NK-92 (cell line): Measurements from ENCODE around the gene LIN7A.

Experiments used
- DNase-seq: peaks from one replicate; lab custom pipeline; 2025; ENCODE audit not compliant: unreplicated experiment; lab: John Stamatoyannopoulos, UW

The LIN7A gene

GRCh38 chr12:80861641-80862378 is 75.9 kb downstream of the LIN7A start:
- DNase-seq = no peak

GRCh38 chr12:80860928-80861327 is 76.8 kb downstream of the LIN7A start:
- DNase-seq = no peak

- DNase-seq = no peak
Measured at GRCh38 chr12:80860206-80860605, 77.5 kb downstream of the LIN7A start.

- no peak for DNase-seq
Measured at GRCh38 chr12:80858356-80858755, 79.4 kb downstream of the LIN7A start.

- DNase-seq = no peak
Measured at GRCh38 chr12:80857311-80857710, 80.4 kb downstream of the LIN7A start.

GRCh38 chr12:80849337-80849736 is 88.4 kb downstream of the LIN7A start:
- no peak for DNase-seq

GRCh38 chr12:80848858-80849257 is 88.9 kb downstream of the LIN7A start:
- no peak for DNase-seq

GRCh38 chr12:80847575-80847974 is 90.2 kb downstream of the LIN7A start:
- no peak for DNase-seq

- no peak for DNase-seq
Measured at GRCh38 chr12:80846952-80847351, 90.8 kb downstream of the LIN7A start.

- no peak for DNase-seq
Measured at GRCh38 chr12:80845639-80846038, 92.1 kb downstream of the LIN7A start.

- DNase-seq = no peak
Measured at GRCh38 chr12:80843969-80844368, 93.8 kb downstream of the LIN7A start.

GRCh38 chr12:80838708-80839107 is 99.0 kb downstream of the LIN7A start:
- DNase-seq = no peak

GRCh38 chr12:80838024-80838658 is 99.6 kb downstream of the LIN7A start:
- DNase-seq = no peak

GRCh38 chr12:80837342-80837978 is 100.3 kb downstream of the LIN7A start:
- DNase-seq = no peak

- no peak for DNase-seq
Measured at GRCh38 chr12:80834724-80835123, 103.0 kb downstream of the LIN7A start.

GRCh38 chr12:80830533-80831088 is 107.1 kb downstream of the LIN7A start:
- DNase-seq = no peak

- DNase-seq = no peak
Measured at GRCh38 chr12:80829767-80830166, 108.0 kb downstream of the LIN7A start.

- no peak for DNase-seq
Measured at GRCh38 chr12:80825506-80825905, 112.2 kb downstream of the LIN7A start.

- no peak for DNase-seq
Measured at GRCh38 chr12:80823393-80823792, 114.3 kb downstream of the LIN7A start.

- no peak for DNase-seq
Measured at GRCh38 chr12:80821513-80822000, 116.2 kb downstream of the LIN7A start.

GRCh38 chr12:80818878-80819277 is 118.9 kb downstream of the LIN7A start:
- no peak for DNase-seq

- no peak for DNase-seq
Measured at GRCh38 chr12:80815351-80815750, 122.4 kb downstream of the LIN7A start.
